ENCODE measurements around the gene TMEM11.

Gene TMEM11

GRCh38 chr17:21186399-21187187, 27.4 kb downstream of the TMEM11 start:
- peak overlapping the region; percentile 73 for H3K27ac Mint-ChIP-seq
- H3K4me1 Mint-ChIP-seq = no peaks in the 10 kb centered on the region
- no peak for ATAC-seq
- H3K9me3 Mint-ChIP-seq = no peaks in the 10 kb centered on the region
- no peak overlapping the region for H3K4me3 Mint-ChIP-seq
- peaks cover 29% of the 10 kb centered on the region for H3K36me3 Mint-ChIP-seq
- DNase-seq (ENCODE audit: low spot score in 2 of 2) = no peak

GRCh38 chr17:21185061-21185460, 28.9 kb downstream of the TMEM11 start:
- H3K36me3 Mint-ChIP-seq = peaks cover 24% of the 10 kb centered on the region
- DNase-seq (ENCODE audit: low spot score in 2 of 2) = no peak
- ATAC-seq = no peak

DNA sequence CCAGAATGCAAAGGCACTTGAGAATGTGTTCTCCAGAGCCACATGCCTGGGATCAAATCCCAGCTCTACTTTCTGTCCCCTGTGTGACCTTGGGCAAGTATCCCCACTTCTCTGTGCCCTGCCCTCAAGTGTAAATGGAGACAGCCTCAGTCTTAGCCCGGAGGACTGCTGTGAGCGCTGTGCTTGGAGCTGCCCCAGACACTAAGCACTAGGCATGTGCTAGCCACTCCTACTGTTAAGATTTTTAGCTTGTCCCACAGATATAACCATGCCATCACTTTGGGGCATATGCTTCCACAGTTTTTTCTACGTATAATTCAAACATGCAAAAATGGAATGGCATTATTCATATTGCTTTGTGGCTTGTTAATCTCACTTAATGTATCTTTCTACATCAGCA, 29.4 kb downstream of the TMEM11 start:
- Mint-ChIP-seq H3K36me3 (peaks cover 24% of the 10 kb centered on the region), H3K4me1 (no peaks in the 10 kb centered on the region), H3K27ac (peak overlapping the region; percentile 64), H3K4me3 (no peak overlapping the region), H3K9me3 (no peaks in the 10 kb centered on the region)
- ATAC-seq (no peak), DNase-seq (ENCODE audit: low spot score in 2 of 2) (no peak)

More at GRCh38 chr17:21185061-21185460, 28.9 kb downstream of the TMEM11 start:
- peak overlapping the region; percentile 64 for H3K27ac Mint-ChIP-seq
- H3K9me3 Mint-ChIP-seq = no peaks in the 10 kb centered on the region
- H3K4me3 Mint-ChIP-seq = no peak overlapping the region
- H3K4me1 Mint-ChIP-seq = no peaks in the 10 kb centered on the region

DNA sequence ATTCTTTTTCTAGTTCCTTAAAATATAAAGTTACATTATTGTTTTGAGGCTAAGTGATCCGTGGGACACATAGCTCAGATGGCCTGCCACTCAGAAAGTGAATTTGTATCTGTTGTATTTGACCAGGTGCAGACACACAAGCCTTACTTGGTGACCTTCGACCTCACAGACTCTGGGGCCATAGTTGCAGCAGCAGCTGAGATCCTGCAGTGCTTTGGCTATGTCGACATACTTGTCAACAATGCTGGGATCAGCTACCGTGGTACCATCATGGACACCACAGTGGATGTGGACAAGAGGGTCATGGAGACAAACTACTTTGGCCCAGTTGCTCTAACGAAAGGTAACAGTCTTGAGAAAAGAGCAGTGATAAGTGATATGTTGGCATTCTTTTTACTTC, 30.5 kb downstream of the TMEM11 start:
- DNase-seq (ENCODE audit: low spot score in 2 of 2) (no peak), ATAC-seq (no peak)
- Mint-ChIP-seq H3K4me3 (no peak overlapping the region), H3K4me1 (no peaks in the 10 kb centered on the region), H3K27ac (no peak overlapping the region), H3K36me3 (peaks cover 19% of the 10 kb centered on the region), H3K9me3 (no peaks in the 10 kb centered on the region)

- Mint-ChIP-seq H3K4me3 (no peak overlapping the region), H3K9me3 (no peaks in the 10 kb centered on the region), H3K27ac (no peak overlapping the region), H3K36me3 (peaks cover 5% of the 10 kb centered on the region), H3K4me1 (no peaks in the 10 kb centered on the region)
- DNase-seq (ENCODE audit: low spot score in 2 of 2) (no peak), ATAC-seq (peak; percentile 21)
These were observed 35.9 kb downstream of the TMEM11 start for GRCh38 chr17:21177854-21178600.

DNA sequence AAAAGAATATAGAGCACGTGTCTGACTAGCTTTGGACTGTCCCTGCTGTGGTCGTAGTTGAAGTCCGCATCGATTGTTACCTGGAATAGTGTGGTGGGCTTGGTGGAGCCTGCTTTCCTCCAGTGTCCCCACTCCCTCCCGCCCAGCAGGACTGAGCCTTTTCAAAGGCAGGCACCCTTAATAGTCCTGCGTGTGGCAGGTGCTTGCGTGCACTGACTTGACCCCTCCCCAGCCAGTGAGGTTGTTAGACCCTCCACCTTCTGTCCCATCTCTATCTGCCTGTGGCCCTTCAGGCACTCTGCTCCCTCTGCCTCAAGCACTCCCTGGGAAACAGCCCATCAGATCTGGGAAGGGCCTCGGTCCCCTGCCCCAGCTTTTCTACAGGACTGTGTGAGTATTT, 36.6 kb downstream of the TMEM11 start:
- ATAC-seq = no peak
- H3K4me1 Mint-ChIP-seq = no peaks in the 10 kb centered on the region
- H3K9me3 Mint-ChIP-seq = no peaks in the 10 kb centered on the region
- peaks cover 6% of the 10 kb centered on the region for H3K36me3 Mint-ChIP-seq
- no peak for DNase-seq (ENCODE audit: low spot score in 2 of 2)
- H3K27ac Mint-ChIP-seq = no peak overlapping the region
- H3K4me3 Mint-ChIP-seq = no peak overlapping the region

GRCh38 chr17:21176773-21177395, 37.1 kb downstream of the TMEM11 start:
- DNase-seq (ENCODE audit: low spot score in 2 of 2) (no peak), ATAC-seq (no peak)
- Mint-ChIP-seq H3K36me3 (peaks cover 6% of the 10 kb centered on the region), H3K27ac (no peak overlapping the region), H3K9me3 (no peaks in the 10 kb centered on the region), H3K4me3 (no peak overlapping the region), H3K4me1 (peaks cover 3% of the 10 kb centered on the region)

DNA sequence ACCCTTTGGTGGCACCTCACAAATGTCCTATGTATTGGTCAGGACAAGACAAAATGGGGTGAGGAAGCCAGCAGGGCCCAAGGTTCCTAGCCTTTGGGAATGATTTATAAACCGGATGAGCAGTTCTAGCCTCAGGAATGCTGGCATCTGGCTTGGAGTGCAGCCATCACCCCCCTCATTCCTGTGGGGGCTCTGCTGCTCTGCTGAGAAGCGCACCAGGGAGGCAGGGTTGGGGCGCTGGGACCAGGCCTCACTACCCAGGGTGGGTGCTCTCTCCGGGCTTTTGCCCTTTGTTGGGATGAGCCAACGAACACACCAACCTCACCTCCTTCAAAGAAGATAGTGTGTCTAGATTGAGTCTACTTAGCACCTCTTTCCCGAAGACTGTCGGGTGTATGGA, 39.2 kb downstream of the TMEM11 start:
- Mint-ChIP-seq H3K36me3 (peaks cover 6% of the 10 kb centered on the region), H3K27ac (no peak overlapping the region), H3K4me1 (peaks cover 14% of the 10 kb centered on the region), H3K4me3 (no peak overlapping the region), H3K9me3 (no peaks in the 10 kb centered on the region)
- ATAC-seq (no peak), DNase-seq (ENCODE audit: low spot score in 2 of 2) (no peak)

DNA sequence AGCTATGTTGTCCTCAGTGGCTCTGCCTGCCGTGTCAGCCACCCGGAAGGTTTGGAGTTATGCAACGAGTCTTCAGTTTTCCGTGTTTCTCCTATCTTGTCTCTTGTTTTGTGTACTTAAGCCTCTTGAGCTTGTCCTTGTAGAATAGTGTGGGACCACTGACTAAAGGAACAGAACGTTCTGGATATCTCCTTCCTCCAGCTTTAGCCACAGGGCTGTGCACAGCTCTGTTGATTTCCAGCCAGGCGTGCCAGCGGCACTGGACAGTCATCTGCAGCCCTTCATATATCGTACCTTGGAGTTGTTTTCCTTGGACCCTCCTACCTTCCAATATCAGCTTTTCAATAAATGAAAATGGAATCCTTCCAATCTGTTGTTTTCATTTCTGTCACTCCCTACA, 39.8 kb downstream of the TMEM11 start:
- H3K9me3 Mint-ChIP-seq = no peaks in the 10 kb centered on the region
- no peak for ATAC-seq
- H3K27ac Mint-ChIP-seq = no peak overlapping the region
- no peak for DNase-seq (ENCODE audit: low spot score in 2 of 2)
- peaks cover 14% of the 10 kb centered on the region for H3K4me1 Mint-ChIP-seq
- H3K4me3 Mint-ChIP-seq = no peak overlapping the region
- peaks cover 6% of the 10 kb centered on the region for H3K36me3 Mint-ChIP-seq

GRCh38 chr17:21173543-21173942, 40.4 kb downstream of the TMEM11 start:
- H3K4me1 Mint-ChIP-seq = peaks cover 14% of the 10 kb centered on the region
- no peaks in the 10 kb centered on the region for H3K9me3 Mint-ChIP-seq
- no peak for DNase-seq (ENCODE audit: low spot score in 2 of 2)
- H3K27ac Mint-ChIP-seq = no peak overlapping the region
- no peak for ATAC-seq
- H3K4me3 Mint-ChIP-seq = no peak overlapping the region
- peaks cover 6% of the 10 kb centered on the region for H3K36me3 Mint-ChIP-seq

DNA sequence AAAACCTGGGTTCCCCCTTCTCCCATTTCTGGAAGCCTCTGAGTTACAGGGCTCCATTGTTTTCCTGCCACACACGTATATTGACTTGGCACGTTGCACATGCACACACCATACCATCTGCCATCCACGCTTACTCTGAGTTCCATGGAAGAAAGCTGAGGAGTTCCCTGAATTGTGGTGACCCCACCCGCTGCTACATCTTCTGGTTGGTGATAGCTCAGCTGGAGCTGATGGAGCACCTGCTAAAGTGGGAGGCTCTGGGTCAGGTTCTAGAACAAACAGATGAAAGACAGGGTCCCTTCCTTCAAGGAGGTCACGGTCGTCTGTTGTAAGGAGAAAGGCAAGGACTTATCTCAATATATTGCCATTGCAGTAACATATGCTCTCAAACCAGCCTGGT, 41.1 kb downstream of the TMEM11 start:
- ATAC-seq (no peak), DNase-seq (ENCODE audit: low spot score in 2 of 2) (no peak)

GRCh38 chr17:21171970-21172510, 41.9 kb downstream of the TMEM11 start:
- Mint-ChIP-seq H3K9me3 (no peaks in the 10 kb centered on the region), H3K27ac (peak overlapping the region; percentile 34), H3K4me3 (no peak overlapping the region), H3K36me3 (peaks cover 6% of the 10 kb centered on the region), H3K4me1 (peaks cover 19% of the 10 kb centered on the region)
- DNase-seq (ENCODE audit: low spot score in 2 of 2) (no peak), ATAC-seq (no peak)

More for the DNA sequence above, 41.1 kb downstream of the TMEM11 start:
- Mint-ChIP-seq H3K4me3 (no peak overlapping the region), H3K27ac (no peak overlapping the region), H3K4me1 (peaks cover 14% of the 10 kb centered on the region), H3K9me3 (no peaks in the 10 kb centered on the region), H3K36me3 (peaks cover 6% of the 10 kb centered on the region)

GRCh38 chr17:21171309-21171922, 42.5 kb downstream of the TMEM11 start:
- ATAC-seq (no peak), DNase-seq (ENCODE audit: low spot score in 2 of 2) (no peak)
- H3K9me3 Mint-ChIP-seq = no peaks in the 10 kb centered on the region
- peaks cover 6% of the 10 kb centered on the region for H3K36me3 Mint-ChIP-seq
- H3K4me3 Mint-ChIP-seq = no peak overlapping the region
- peak overlapping the region; percentile 72 for H3K27ac Mint-ChIP-seq
- H3K4me1 Mint-ChIP-seq = peaks cover 25% of the 10 kb centered on the region

DNA sequence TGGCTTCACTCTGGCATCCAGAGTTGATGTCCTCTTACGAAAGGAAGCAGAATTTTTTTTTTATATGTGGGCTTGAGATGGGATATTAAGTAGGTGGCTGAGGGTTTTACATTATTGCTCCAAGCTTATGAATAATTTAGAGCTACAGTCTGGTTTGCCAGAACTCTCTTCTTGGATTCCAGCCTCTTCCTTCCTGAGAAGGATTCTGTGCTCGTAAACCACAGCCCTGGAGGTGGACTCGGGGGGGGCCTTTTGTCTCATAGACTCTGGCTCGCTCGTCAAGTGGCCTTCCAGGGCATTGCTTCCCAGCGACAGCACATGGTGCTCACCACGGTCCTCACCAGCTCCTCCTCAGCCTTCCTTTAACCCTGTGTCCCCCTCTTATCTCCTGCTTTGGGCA, 43.2 kb downstream of the TMEM11 start:
- Mint-ChIP-seq H3K4me1 (peaks cover 25% of the 10 kb centered on the region), H3K4me3 (no peak overlapping the region), H3K9me3 (no peaks in the 10 kb centered on the region), H3K36me3 (peaks cover 6% of the 10 kb centered on the region), H3K27ac (peak overlapping the region; percentile 72)
- ATAC-seq (no peak), DNase-seq (ENCODE audit: low spot score in 2 of 2) (no peak)

- Mint-ChIP-seq H3K4me3 (no peak overlapping the region), H3K9me3 (no peaks in the 10 kb centered on the region), H3K27ac (no peak overlapping the region), H3K36me3 (peaks cover 6% of the 10 kb centered on the region), H3K4me1 (peaks cover 25% of the 10 kb centered on the region)
- DNase-seq (ENCODE audit: low spot score in 2 of 2) (no peak), ATAC-seq (no peak)
These were observed 44.5 kb downstream of the TMEM11 start for GRCh38 chr17:21169496-21169895.
